Measurements from ENCODE around the gene CYBB. TPM values are rescaled to one million over a fixed set of nuclear protein-coding genes. Genes with fewer than 3 reads are reported as not detected.

The CYBB gene
- total and polyA plus RNA-seq, 2 experiments from 2014 or later = 0.06 TPM; not detected in 1

- H3K79me2 ChIP-seq (replicated peaks; ENCODE audit: insufficient read depth) = no peaks in the 10 kb centered on the region
- DNase-seq (ENCODE audit: low spot score) (no peak), ATAC-seq (no peak)
- H3K4me3 ChIP-seq = no peak overlapping the region
- no peaks in the 10 kb centered on the region for H3K4me1 ChIP-seq (ENCODE audit: insufficient read depth)
- Mint-ChIP-seq H3K4me3 (no peak overlapping the region), H3K4me1 (no peaks in the 10 kb centered on the region), H3K36me3 (ENCODE audit: low read depth) (no peaks in the 10 kb centered on the region), H3K27ac (no peak overlapping the region), H3K27me3 (ENCODE audit: insufficient read depth, low read depth, poor library complexity) (peaks cover 3% of the 10 kb centered on the region), H3K9me3 (no peaks in the 10 kb centered on the region)
- no peaks in the 10 kb centered on the region for H3K27me3 ChIP-seq (ENCODE audit: insufficient read depth)
- H3K9me2 ChIP-seq (ENCODE audit: insufficient read depth) = no peaks in the 10 kb centered on the region
- no peak overlapping the region for H3K4me2 ChIP-seq
- H2AFZ ChIP-seq = no peak overlapping the region
- H3F3A ChIP-seq (replicated peaks; ENCODE audit: low read depth) = no peaks in the 10 kb centered on the region
- H3K36me3 ChIP-seq (ENCODE audit: insufficient read depth) = no peaks in the 10 kb centered on the region
- no peak for TF ChIP-seq STAT1 (IDR thresholded peaks at IDR 0.05; ENCODE audit: unreplicated experiment)
- no peak for TF ChIP-seq CREB1 (CRISPR knock-in tag; IDR thresholded peaks at IDR 0.05; ENCODE audit: low read depth)
- TF ChIP-seq, protein P1, sequence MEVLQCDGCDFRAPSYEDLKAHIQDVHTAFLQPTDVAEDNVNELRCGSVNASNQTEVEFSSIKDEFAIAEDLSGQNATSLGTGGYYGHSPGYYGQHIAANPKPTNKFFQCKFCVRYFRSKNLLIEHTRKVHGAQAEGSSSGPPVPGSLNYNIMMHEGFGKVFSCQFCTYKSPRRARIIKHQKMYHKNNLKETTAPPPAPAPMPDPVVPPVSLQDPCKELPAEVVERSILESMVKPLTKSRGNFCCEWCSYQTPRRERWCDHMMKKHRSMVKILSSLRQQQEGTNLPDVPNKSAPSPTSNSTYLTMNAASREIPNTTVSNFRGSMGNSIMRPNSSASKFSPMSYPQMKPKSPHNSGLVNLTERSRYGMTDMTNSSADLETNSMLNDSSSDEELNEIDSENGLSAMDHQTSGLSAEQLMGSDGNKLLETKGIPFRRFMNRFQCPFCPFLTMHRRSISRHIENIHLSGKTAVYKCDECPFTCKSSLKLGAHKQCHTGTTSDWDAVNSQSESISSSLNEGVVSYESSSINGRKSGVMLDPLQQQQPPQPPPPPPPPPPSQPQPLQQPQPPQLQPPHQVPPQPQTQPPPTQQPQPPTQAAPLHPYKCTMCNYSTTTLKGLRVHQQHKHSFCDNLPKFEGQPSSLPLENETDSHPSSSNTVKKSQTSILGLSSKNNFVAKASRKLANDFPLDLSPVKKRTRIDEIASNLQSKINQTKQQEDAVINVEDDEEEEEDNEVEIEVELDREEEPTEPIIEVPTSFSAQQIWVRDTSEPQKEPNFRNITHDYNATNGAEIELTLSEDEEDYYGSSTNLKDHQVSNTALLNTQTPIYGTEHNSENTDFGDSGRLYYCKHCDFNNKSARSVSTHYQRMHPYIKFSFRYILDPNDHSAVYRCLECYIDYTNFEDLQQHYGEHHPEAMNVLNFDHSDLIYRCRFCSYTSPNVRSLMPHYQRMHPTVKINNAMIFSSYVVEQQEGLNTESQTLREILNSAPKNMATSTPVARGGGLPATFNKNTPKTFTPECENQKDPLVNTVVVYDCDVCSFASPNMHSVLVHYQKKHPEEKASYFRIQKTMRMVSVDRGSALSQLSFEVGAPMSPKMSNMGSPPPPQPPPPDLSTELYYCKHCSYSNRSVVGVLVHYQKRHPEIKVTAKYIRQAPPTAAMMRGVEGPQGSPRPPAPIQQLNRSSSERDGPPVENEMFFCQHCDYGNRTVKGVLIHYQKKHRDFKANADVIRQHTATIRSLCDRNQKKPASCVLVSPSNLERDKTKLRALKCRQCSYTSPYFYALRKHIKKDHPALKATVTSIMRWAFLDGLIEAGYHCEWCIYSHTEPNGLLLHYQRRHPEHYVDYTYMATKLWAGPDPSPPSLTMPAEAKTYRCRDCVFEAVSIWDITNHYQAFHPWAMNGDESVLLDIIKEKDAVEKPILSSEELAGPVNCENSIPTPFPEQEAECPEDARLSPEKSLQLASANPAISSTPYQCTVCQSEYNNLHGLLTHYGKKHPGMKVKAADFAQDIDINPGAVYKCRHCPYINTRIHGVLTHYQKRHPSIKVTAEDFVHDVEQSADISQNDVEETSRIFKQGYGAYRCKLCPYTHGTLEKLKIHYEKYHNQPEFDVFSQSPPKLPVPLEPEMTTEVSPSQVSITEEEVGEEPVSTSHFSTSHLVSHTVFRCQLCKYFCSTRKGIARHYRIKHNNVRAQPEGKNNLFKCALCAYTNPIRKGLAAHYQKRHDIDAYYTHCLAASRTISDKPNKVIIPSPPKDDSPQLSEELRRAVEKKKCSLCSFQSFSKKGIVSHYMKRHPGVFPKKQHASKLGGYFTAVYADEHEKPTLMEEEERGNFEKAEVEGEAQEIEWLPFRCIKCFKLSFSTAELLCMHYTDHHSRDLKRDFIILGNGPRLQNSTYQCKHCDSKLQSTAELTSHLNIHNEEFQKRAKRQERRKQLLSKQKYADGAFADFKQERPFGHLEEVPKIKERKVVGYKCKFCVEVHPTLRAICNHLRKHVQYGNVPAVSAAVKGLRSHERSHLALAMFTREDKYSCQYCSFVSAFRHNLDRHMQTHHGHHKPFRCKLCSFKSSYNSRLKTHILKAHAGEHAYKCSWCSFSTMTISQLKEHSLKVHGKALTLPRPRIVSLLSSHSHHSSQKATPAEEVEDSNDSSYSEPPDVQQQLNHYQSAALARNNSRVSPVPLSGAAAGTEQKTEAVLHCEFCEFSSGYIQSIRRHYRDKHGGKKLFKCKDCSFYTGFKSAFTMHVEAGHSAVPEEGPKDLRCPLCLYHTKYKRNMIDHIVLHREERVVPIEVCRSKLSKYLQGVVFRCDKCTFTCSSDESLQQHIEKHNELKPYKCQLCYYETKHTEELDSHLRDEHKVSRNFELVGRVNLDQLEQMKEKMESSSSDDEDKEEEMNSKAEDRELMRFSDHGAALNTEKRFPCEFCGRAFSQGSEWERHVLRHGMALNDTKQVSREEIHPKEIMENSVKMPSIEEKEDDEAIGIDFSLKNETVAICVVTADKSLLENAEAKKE (CRISPR knock-in tag; IDR thresholded peaks at IDR 0.05) = no peak
- TF ChIP-seq, protein P2, sequence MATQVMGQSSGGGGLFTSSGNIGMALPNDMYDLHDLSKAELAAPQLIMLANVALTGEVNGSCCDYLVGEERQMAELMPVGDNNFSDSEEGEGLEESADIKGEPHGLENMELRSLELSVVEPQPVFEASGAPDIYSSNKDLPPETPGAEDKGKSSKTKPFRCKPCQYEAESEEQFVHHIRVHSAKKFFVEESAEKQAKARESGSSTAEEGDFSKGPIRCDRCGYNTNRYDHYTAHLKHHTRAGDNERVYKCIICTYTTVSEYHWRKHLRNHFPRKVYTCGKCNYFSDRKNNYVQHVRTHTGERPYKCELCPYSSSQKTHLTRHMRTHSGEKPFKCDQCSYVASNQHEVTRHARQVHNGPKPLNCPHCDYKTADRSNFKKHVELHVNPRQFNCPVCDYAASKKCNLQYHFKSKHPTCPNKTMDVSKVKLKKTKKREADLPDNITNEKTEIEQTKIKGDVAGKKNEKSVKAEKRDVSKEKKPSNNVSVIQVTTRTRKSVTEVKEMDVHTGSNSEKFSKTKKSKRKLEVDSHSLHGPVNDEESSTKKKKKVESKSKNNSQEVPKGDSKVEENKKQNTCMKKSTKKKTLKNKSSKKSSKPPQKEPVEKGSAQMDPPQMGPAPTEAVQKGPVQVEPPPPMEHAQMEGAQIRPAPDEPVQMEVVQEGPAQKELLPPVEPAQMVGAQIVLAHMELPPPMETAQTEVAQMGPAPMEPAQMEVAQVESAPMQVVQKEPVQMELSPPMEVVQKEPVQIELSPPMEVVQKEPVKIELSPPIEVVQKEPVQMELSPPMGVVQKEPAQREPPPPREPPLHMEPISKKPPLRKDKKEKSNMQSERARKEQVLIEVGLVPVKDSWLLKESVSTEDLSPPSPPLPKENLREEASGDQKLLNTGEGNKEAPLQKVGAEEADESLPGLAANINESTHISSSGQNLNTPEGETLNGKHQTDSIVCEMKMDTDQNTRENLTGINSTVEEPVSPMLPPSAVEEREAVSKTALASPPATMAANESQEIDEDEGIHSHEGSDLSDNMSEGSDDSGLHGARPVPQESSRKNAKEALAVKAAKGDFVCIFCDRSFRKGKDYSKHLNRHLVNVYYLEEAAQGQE (IDR thresholded peaks at IDR 0.05; ENCODE audit: unreplicated experiment) = no peak
- TF ChIP-seq NANOG (IDR thresholded peaks at IDR 0.05; ENCODE audit: borderline replicate concordance) = no peak
- H3K27ac ChIP-seq (ENCODE audit: low read depth) = no peak overlapping the region
- H4K20me1 ChIP-seq (replicated peaks; ENCODE audit: insufficient read depth) = no peaks in the 10 kb centered on the region
These were observed 32.9 kb upstream of the CYBB start for GRCh38 chrX:37746951-37747350.
